Neural cell (in vitro differentiated cells): ENCODE results near the gene CAPRIN1. TPM values are rescaled to one million over a fixed set of nuclear protein-coding genes. Genes with fewer than 3 reads are reported as not detected.
"Not testable (repeated sequence)": the region's sequence is repeated elsewhere in the genome, so short reads cannot be mapped to it uniquely, and the experiment has no call there.

ENCODE experiments used
- H2AFZ ChIP-seq: fragments of 200-600, 300-800 bp; sonication (generic), shearing (Covaris generic); 2 replicates; pipeline ENCODE4 v1.6.0; 2014; ENCODE audit warnings: low read depth, mild to moderate bottlenecking, antibody characterized with exemption, low read length, moderate library complexity
- H3F3A ChIP-seq: fragments of 200-600 bp; shearing (Covaris generic); 2 replicates; pipeline ENCODE4 v1.6.1; 2016; ENCODE audit warnings: mild to moderate bottlenecking, moderate library complexity, mixed read lengths, antibody characterized with exemption, low read length; ENCODE audit not compliant: insufficient read depth, poor library complexity, severe bottlenecking
- H3K27ac ChIP-seq: fragments of 200-600, 300-800 bp; sonication (generic), shearing (Covaris generic); 2 replicates; pipeline ENCODE4 v1.5.1; 2014; ENCODE audit warnings: mild to moderate bottlenecking, low read length, moderate library complexity
- H3K27me3 ChIP-seq: fragments of 300-800, 200-600 bp; sonication (generic), shearing (Covaris generic); 2 replicates; pipeline ENCODE4 v1.6.0; 2014; ENCODE audit warnings: mild to moderate bottlenecking, low read depth, low read length, moderate library complexity; ENCODE audit not compliant: insufficient read depth
- H3K36me3 ChIP-seq: fragments of 300-800, 200-600 bp; sonication (generic), shearing (Covaris generic); 2 replicates; pipeline ENCODE4 v1.5.1; 2014; ENCODE audit warnings: mild to moderate bottlenecking, antibody characterized with exemption, low read length, moderate library complexity; ENCODE audit not compliant: insufficient read depth
- H3K4me2 ChIP-seq: fragments of 300-800, 200-600 bp; sonication (generic), shearing (Covaris generic); 2 replicates; pipeline ENCODE4 v1.6.0; 2014; ENCODE audit warnings: mild to moderate bottlenecking, low read length
- H3K4me3 ChIP-seq: fragments of 300-800, 200-600 bp; sonication (generic), shearing (Covaris generic); 2 replicates; pipeline ENCODE4 v1.5.1; 2014; ENCODE audit warnings: mild to moderate bottlenecking, low read length, moderate library complexity
- H3K79me2 ChIP-seq: fragments of 200-600 bp; shearing (Covaris generic); replicated peaks from 2 replicates; pipeline ENCODE4 v1.6.0; 2014; ENCODE audit warnings: mild to moderate bottlenecking, low read length, moderate library complexity; ENCODE audit not compliant: insufficient read depth
- H3K9ac ChIP-seq: fragments of 300-800, 200-600 bp; sonication (generic), shearing (Covaris generic); 2 replicates; pipeline ENCODE4 v1.6.1; 2016; ENCODE audit warnings: mild to moderate bottlenecking, low read length, mixed read lengths
- H3K9me2 ChIP-seq: fragments of 200-600 bp; shearing (Covaris generic); 2 replicates; pipeline ENCODE4 v1.6.1; 2016; ENCODE audit warnings: mild to moderate bottlenecking, low read length, mixed read lengths; ENCODE audit not compliant: insufficient read depth
- H3K9me3 ChIP-seq: fragments of 200-600, 300-800 bp; sonication (generic), shearing (Covaris generic); 2 replicates; pipeline ENCODE4 v1.6.1; 2016; ENCODE audit warnings: mild to moderate bottlenecking, mixed run types, low read length, moderate library complexity, mixed read lengths
- H4K20me1 ChIP-seq: fragments of 200-600 bp; shearing (Covaris generic); 2 replicates; pipeline ENCODE4 v1.6.1; 2016; ENCODE audit warnings: mild to moderate bottlenecking, mixed run types; ENCODE audit not compliant: insufficient read depth
- EP300 ChIP-seq: fragments of 450-650 bp; conservative IDR thresholded peaks from 2 replicates; pipeline ENCODE4 v1.6.1; 2014; ENCODE audit warnings: antibody characterized with exemption, mild to moderate bottlenecking, moderate library complexity; ENCODE audit not compliant: poor library complexity, severe bottlenecking
- EZH2 ChIP-seq: fragments of 200-600, 300-800 bp; shearing (Covaris generic), sonication (generic); IDR thresholded peaks from 2 replicates; pipeline ENCODE4 v1.6.1; 2014; ENCODE audit warnings: antibody characterized with exemption, low read length, borderline replicate concordance, mild to moderate bottlenecking; ENCODE audit not compliant: insufficient read depth, poor library complexity, severe bottlenecking
- MXI1 ChIP-seq: fragments of 450-650 bp; conservative IDR thresholded peaks from 2 replicates; pipeline ENCODE4 v1.6.1; 2014; ENCODE audit warnings: antibody characterized with exemption, mild to moderate bottlenecking; ENCODE audit not compliant: poor library complexity, severe bottlenecking
- POLR2AphosphoS5 ChIP-seq: IDR thresholded peaks from 2 replicates; pipeline ENCODE4 v1.6.1; 2012
- RAD21 ChIP-seq: fragments of 450-650 bp; conservative IDR thresholded peaks from 2 replicates; pipeline ENCODE4 v1.6.1; 2014; ENCODE audit warnings: antibody characterized with exemption, mild to moderate bottlenecking, moderate library complexity
- SMC3 ChIP-seq: fragments of 450-650 bp; conservative IDR thresholded peaks from 2 replicates; pipeline ENCODE4 v1.6.1; 2014; ENCODE audit warnings: antibody characterized with exemption, mild to moderate bottlenecking, moderate library complexity; ENCODE audit not compliant: poor library complexity
- TAF1 ChIP-seq: IDR thresholded peaks from 2 replicates; pipeline ENCODE4 v1.6.1; 2012; ENCODE audit warnings: low read depth
- polyA plus RNA-seq: library from polyadenylated mRNA; depleted of rRNA; stranded (reverse); fragments of >200 nt; gene quantifications from 2 replicates; pipeline ENCODE4 v1.2.3, GENCODE V29; 2014
- TF ChIP-seq, protein P1 (sequence below): fragments of 450-650 bp; IDR thresholded peaks from 2 replicates; pipeline ENCODE4 v1.5.1; 2014; ENCODE audit warnings: antibody characterized with exemption, mild to moderate bottlenecking, moderate library complexity; ENCODE audit not compliant: poor library complexity, severe bottlenecking
- TF ChIP-seq, protein P2 (sequence below): IDR thresholded peaks from 2 replicates; pipeline ENCODE4 v1.6.1; 2012; ENCODE audit warnings: borderline replicate concordance

The CAPRIN1 gene
- polyA plus RNA-seq, 1 donor from 2014 or later, result 256 TPM

- Histone ChIP-seq H3K27me3 (no peaks in the 10 kb centered on the region), H2AFZ (no peak overlapping the region), H3K9me2 (no peaks in the 10 kb centered on the region), H3K36me3 (peaks cover 3% of the 10 kb centered on the region), H3K9ac (no peak overlapping the region), H4K20me1 (peaks cover 33% of the 10 kb centered on the region), H3K4me3 (no peak overlapping the region), H3K27ac (no peak overlapping the region), H3K9me3 (no peaks in the 10 kb centered on the region), H3K79me2 (peaks cover 94% of the 10 kb centered on the region), H3F3A (no peaks in the 10 kb centered on the region), H3K4me2 (no peak overlapping the region)
- TF ChIP-seq MXI1 (no peak), SMC3 (no peak), RAD21 (no peak), EZH2 (no peak), EP300 (no peak), TAF1 (no peak), POLR2AphosphoS5 (no peak)
- TF ChIP-seq, protein P1, sequence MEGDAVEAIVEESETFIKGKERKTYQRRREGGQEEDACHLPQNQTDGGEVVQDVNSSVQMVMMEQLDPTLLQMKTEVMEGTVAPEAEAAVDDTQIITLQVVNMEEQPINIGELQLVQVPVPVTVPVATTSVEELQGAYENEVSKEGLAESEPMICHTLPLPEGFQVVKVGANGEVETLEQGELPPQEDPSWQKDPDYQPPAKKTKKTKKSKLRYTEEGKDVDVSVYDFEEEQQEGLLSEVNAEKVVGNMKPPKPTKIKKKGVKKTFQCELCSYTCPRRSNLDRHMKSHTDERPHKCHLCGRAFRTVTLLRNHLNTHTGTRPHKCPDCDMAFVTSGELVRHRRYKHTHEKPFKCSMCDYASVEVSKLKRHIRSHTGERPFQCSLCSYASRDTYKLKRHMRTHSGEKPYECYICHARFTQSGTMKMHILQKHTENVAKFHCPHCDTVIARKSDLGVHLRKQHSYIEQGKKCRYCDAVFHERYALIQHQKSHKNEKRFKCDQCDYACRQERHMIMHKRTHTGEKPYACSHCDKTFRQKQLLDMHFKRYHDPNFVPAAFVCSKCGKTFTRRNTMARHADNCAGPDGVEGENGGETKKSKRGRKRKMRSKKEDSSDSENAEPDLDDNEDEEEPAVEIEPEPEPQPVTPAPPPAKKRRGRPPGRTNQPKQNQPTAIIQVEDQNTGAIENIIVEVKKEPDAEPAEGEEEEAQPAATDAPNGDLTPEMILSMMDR, result no peak
- TF ChIP-seq, protein P2, sequence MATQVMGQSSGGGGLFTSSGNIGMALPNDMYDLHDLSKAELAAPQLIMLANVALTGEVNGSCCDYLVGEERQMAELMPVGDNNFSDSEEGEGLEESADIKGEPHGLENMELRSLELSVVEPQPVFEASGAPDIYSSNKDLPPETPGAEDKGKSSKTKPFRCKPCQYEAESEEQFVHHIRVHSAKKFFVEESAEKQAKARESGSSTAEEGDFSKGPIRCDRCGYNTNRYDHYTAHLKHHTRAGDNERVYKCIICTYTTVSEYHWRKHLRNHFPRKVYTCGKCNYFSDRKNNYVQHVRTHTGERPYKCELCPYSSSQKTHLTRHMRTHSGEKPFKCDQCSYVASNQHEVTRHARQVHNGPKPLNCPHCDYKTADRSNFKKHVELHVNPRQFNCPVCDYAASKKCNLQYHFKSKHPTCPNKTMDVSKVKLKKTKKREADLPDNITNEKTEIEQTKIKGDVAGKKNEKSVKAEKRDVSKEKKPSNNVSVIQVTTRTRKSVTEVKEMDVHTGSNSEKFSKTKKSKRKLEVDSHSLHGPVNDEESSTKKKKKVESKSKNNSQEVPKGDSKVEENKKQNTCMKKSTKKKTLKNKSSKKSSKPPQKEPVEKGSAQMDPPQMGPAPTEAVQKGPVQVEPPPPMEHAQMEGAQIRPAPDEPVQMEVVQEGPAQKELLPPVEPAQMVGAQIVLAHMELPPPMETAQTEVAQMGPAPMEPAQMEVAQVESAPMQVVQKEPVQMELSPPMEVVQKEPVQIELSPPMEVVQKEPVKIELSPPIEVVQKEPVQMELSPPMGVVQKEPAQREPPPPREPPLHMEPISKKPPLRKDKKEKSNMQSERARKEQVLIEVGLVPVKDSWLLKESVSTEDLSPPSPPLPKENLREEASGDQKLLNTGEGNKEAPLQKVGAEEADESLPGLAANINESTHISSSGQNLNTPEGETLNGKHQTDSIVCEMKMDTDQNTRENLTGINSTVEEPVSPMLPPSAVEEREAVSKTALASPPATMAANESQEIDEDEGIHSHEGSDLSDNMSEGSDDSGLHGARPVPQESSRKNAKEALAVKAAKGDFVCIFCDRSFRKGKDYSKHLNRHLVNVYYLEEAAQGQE, result no peak
Observed at GRCh38 chr11:34065505-34066203, 14.1 kb downstream of the CAPRIN1 start.

DNA sequence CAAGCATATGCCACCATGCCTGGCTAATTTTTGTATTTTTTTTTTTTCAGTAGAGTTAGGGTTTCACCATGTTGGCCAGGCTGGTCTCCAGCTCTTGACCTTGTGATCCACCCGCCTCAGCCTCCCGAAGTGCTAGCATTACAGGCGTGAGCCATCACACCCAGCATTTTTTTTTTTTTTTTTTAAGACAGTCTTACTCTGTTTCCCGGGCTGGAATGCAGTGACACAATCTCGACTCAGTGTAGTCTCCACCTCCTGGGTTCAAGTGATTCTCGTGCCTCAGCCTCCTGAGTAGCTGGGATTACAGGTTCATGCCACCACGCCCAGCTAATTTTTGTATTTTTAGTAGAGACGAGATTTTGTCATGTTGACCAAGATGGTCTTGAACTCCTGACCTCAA is 15.2 kb downstream of the CAPRIN1 start:
- H3K9me3 ChIP-seq, H3K36me3 ChIP-seq, H3K4me3 ChIP-seq, H3K9me2 ChIP-seq, H3K4me2 ChIP-seq, H3K27ac ChIP-seq, H3K27me3 ChIP-seq, H2AFZ ChIP-seq, H3F3A ChIP-seq, H3K9ac ChIP-seq: not testable (repeated sequence)
- peaks cover 42% of the 10 kb centered on the region for H4K20me1 ChIP-seq
- peaks cover 94% of the 10 kb centered on the region for H3K79me2 ChIP-seq
